Measurements from ENCODE around the gene CALM1.

The CALM1 gene

DNA sequence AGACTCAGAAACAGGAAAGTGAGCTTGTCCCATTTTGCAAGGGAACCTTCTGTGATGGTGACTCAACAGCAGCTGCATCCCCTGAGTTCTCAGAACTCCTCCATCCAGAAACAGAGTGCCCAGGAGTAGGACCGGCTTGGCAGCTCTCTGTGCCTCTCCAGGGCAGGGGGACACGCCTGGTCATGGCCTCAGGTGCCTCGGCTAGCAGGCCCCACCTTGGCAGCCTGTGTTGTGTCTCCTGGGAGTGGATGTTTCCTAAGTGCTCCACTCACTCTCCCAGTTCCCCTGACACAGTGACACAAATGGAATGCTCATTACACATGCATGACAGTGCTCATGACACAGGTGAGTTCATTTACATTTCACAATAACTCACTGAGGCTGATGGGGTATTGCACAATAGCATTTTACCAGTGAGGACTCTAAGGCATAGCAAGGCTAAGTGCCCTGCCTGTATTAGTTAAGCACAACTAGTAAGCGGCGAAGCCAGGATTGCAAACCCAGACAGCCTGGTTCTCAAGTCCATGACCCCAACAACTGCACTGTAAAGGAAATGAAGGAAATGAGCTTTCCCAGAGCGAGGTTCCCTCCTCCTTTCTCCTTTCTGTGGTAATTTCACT lies 47.4 kb downstream of the CALM1 start:
- no peak for DNase-seq

- DNase-seq, result no peak
Observed at GRCh38 chr14:90445011-90445410, 48.2 kb downstream of the CALM1 start.

GRCh38 chr14:90446405-90446804 lies 49.6 kb downstream of the CALM1 start:
- DNase-seq, result no peak

DNA sequence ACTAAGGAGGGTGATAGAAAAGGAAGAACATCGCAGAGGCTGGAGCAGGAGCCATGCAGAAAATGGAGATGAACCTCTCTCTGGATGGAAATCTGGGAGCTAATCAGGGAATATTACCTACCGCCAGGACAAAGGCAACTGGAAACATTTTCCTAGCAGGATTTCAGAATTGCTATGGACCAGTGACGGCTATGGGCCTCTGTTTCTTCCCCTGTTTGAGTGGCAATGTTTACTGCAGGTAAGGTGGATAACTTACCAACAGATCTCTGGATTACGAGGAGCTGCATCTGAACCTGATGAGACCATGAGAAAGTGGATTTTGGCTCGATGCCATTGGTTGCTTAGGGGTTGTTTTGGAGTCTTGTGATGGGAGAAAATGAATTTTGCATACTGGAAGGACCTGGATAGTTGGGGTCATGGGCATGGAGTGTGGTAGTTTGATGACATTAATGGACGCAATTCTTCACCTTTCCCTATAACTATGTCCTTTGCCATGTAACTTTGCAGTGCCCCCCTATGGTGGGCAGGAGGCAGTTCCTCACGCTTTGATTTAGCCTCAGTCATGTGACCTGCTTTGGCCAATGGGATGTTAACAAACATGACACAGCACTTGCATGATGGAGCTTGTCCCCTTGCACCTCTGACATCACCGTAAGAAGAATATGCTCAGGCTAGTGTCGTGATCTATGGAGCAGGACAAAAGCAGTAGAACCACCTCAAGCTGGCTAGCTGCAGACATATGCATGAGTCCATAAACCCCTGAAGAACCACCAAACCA lies 51.1 kb downstream of the CALM1 start:
- DNase-seq, result no peak

DNA sequence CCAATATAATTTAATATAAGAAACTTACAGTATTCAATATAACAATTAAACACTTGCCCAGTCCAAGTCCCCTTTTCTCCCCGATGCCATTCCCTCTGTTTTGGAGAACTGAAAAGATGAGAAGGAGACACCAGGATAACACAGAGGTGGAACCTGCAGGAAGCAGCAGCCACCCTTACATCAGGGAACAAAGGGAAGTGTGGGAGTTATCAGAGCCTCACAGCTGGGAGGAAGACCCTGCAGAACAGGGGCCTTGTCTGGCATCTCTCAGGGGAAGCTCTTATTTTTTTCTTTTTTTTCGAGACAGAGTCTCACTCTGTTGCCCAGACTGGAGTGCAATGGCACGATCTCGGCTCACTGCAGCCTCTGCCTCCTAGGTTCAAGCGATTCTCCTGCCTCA lies 52.6 kb downstream of the CALM1 start:
- DNase-seq, result no peak

DNA sequence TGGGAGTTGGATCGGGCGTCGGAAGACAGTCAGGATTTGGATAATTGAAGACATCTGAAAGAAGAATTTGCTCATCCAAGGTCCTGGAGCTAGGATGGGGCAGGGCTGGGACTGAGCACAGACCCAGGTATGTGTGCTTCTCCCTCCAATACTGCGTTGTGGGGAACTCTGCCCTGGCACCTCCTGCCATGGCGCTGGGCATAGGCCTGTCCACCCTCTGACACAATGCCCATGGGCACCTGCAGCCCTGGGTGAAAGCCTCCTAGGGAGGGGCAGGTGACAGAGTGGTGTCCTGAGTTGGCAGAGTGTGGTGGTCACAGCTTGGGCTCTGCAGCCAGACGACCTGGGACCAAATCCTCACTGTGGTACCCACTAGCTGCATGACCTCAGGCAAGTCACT lies 53.3 kb downstream of the CALM1 start:
- no peak for DNase-seq

GRCh38 chr14:90450667-90451066 lies 53.8 kb downstream of the CALM1 start:
- DNase-seq, result peak; percentile 96

- DNase-seq, result no peak
Observed at GRCh38 chr14:90451443-90451842, 54.6 kb downstream of the CALM1 start.

GRCh38 chr14:90451961-90452360 lies 55.1 kb downstream of the CALM1 start:
- DNase-seq, result no peak

GRCh38 chr14:90452366-90452765 lies 55.5 kb downstream of the CALM1 start:
- no peak for DNase-seq

GRCh38 chr14:90453401-90453951 lies 56.6 kb downstream of the CALM1 start:
- DNase-seq, result peak; percentile 80

- DNase-seq, result peak; percentile 57
Observed at GRCh38 chr14:90454041-90455000, 57.5 kb downstream of the CALM1 start.

DNA sequence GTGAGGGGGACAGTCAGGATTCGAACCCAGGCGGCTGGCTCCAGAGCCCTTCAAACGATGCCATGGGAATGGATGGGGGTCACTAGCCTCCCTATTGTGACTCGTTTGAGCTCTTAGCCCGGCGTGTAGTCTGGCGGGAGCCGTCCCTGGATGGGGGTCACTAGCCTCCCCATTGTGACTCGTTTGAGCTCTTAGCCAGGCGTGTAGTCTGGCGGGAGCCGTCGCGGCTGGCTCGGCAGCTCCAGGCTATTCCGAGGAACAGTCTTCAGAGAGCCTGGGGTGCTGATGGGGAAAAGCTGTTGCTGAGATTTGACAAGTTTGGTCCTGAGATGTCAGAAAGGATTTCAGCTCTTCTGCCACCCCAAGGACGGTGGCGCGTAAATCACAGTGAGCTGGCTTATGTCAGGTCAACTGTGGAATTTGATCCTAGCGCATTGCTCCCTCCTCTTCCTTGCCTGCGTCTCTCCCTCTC lies 58.3 kb downstream of the CALM1 start:
- DNase-seq, result no peak

DNA sequence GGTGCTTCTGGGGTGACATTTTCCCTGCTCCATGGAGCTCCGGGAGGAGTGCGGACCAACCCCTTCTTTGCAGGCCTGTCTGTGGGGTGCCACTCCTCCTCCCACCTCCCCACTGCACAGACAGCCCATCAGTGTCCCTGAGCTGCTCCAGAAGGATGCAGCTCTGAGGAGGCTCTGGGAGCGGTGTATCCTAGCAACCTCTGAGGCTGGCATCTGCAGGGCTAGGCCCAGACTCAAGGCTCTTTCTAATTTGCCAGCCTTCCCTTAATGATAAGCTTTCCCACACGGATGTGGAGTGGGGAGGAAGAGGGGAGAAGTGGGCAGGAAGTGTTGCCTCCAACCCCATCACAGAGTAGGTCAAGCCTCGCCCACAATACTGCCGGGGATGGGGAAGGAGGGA lies 59.7 kb downstream of the CALM1 start:
- no peak for DNase-seq

GRCh38 chr14:90457186-90457585 lies 60.4 kb downstream of the CALM1 start:
- DNase-seq, result no peak

All from NCI-H1694 (cell line).